ENCODE results near the gene SLC6A6. TPM values are rescaled to one million over a fixed set of nuclear protein-coding genes. Genes with fewer than 3 reads are reported as not detected.

The SLC6A6 gene
- polyA plus RNA-seq, 1 donor (not counting 4 experiments of a cell fraction or from before 2014, with no cell fraction given), result 8.3 TPM

- Histone ChIP-seq H4K20me1 (ENCODE audit: control insufficient read depth, extremely low read depth, insufficient read depth, low read length) (no peaks in the 10 kb centered on the region), H3K79me2 (ENCODE audit: control insufficient read depth, insufficient read depth, low read length) (no peaks in the 10 kb centered on the region), H3K27ac (ENCODE audit: control insufficient read depth, insufficient read depth, low read length) (no peak overlapping the region), H3K27me3 (ENCODE audit: control insufficient read depth, extremely low read depth, insufficient read depth, low read length) (peaks cover 9% of the 10 kb centered on the region), H2AFZ (ENCODE audit: control insufficient read depth, low read length) (no peak overlapping the region), H3K4me2 (ENCODE audit: control insufficient read depth, extremely low read depth, insufficient read depth, low read depth, low read length) (no peak overlapping the region), H3K9me3 (ENCODE audit: control insufficient read depth, low read depth, low read length) (no peaks in the 10 kb centered on the region), H3K4me1 (ENCODE audit: control insufficient read depth, extremely low read depth, insufficient read depth, low read length) (peaks cover 13% of the 10 kb centered on the region), H3K4me3 (ENCODE audit: control insufficient read depth in 2 of 3, extremely low read depth in 1 of 3, insufficient read depth in 2 of 3, low read depth in 1 of 3, low read length in 3 of 3) (no peak overlapping the region), H3K36me3 (ENCODE audit: control insufficient read depth in 2 of 2, extremely low read depth in 1 of 2, insufficient read depth in 2 of 2, low read length in 2 of 2) (no peaks in the 10 kb centered on the region), H3K9me1 (ENCODE audit: control insufficient read depth, extremely low read depth, insufficient read depth, low read length) (no peaks in the 10 kb centered on the region), H3K9ac (ENCODE audit: control insufficient read depth, extremely low read depth, insufficient read depth, low read length) (no peak overlapping the region)
- no peak for TF ChIP-seq CTCF (optimal IDR thresholded peaks at IDR 0.05 in 1 of 3, IDR thresholded peaks at IDR 0.05 in 1 of 3, conservative IDR thresholded peaks at IDR 0.05 in 1 of 3; ENCODE audit: extremely low read depth in 1 of 3, insufficient read depth in 2 of 3, low read length in 3 of 3)
- no peak for TF ChIP-seq EZH2 (IDR thresholded peaks at IDR 0.05; ENCODE audit: low read length)
- dilution Hi-C loops (cut with MboI; ENCODE audit: extremely low pct_ligation_motif_present, low sequenced_read_pairs), result no loop called here
- FAIRE-seq, result no peak
- no peak for DNase-seq (ENCODE audit: low read depth, low spot score)
These were observed 24.0 kb upstream of the SLC6A6 start for GRCh38 chr3:14378415-14378814.

- H3K9ac ChIP-seq (ENCODE audit: control insufficient read depth, extremely low read depth, insufficient read depth, low read length), result no peak overlapping the region
- no peaks in the 10 kb centered on the region for H3K36me3 ChIP-seq (ENCODE audit: control insufficient read depth in 2 of 2, extremely low read depth in 1 of 2, insufficient read depth in 2 of 2, low read length in 2 of 2)
- no peaks in the 10 kb centered on the region for H4K20me1 ChIP-seq (ENCODE audit: control insufficient read depth, extremely low read depth, insufficient read depth, low read length)
- H2AFZ ChIP-seq (ENCODE audit: control insufficient read depth, low read length), result no peak overlapping the region
- dilution Hi-C loops (cut with MboI; ENCODE audit: extremely low pct_ligation_motif_present, low sequenced_read_pairs), result no loop called here
- H3K9me3 ChIP-seq (ENCODE audit: control insufficient read depth, low read depth, low read length), result no peaks in the 10 kb centered on the region
- FAIRE-seq (no peak), DNase-seq (ENCODE audit: low read depth, low spot score) (no peak)
- H3K27ac ChIP-seq (ENCODE audit: control insufficient read depth, insufficient read depth, low read length), result no peak overlapping the region
- H3K4me2 ChIP-seq (ENCODE audit: control insufficient read depth, extremely low read depth, insufficient read depth, low read depth, low read length), result no peak overlapping the region
- TF ChIP-seq EZH2 (IDR thresholded peaks at IDR 0.05; ENCODE audit: low read length) (no peak), CTCF (optimal IDR thresholded peaks at IDR 0.05 in 1 of 3, IDR thresholded peaks at IDR 0.05 in 1 of 3, conservative IDR thresholded peaks at IDR 0.05 in 1 of 3; ENCODE audit: extremely low read depth in 1 of 3, insufficient read depth in 2 of 3, low read length in 3 of 3) (no peak)
- H3K4me3 ChIP-seq (ENCODE audit: control insufficient read depth in 2 of 3, extremely low read depth in 1 of 3, insufficient read depth in 2 of 3, low read depth in 1 of 3, low read length in 3 of 3), result no peak overlapping the region
- no peaks in the 10 kb centered on the region for H3K4me1 ChIP-seq (ENCODE audit: control insufficient read depth, extremely low read depth, insufficient read depth, low read length)
- H3K9me1 ChIP-seq (ENCODE audit: control insufficient read depth, extremely low read depth, insufficient read depth, low read length), result no peaks in the 10 kb centered on the region
- H3K79me2 ChIP-seq (ENCODE audit: control insufficient read depth, insufficient read depth, low read length), result no peaks in the 10 kb centered on the region
- H3K27me3 ChIP-seq (ENCODE audit: control insufficient read depth, extremely low read depth, insufficient read depth, low read length), result peaks cover 8% of the 10 kb centered on the region
These were observed 22.6 kb upstream of the SLC6A6 start for GRCh38 chr3:14379843-14380242.
